Breast epithelium (tissue), 3 donors: ENCODE data around the gene GIPC2.

ENCODE experiments used
- CTCF ChIP-seq, 3 donors: fragments of 450-650 bp; IDR thresholded peaks; one replicate each; pipeline ENCODE4 v1.5.1; 2016 to 2017; ENCODE audit warnings: antibody characterized with exemption in 3 of 3, mild to moderate bottlenecking in 3 of 3, moderate library complexity in 3 of 3
- POLR2A ChIP-seq: fragments of 450-650 bp; IDR thresholded peaks from one replicate; pipeline ENCODE4 v1.6.1; 2016; ENCODE audit warnings: antibody characterized with exemption, mild to moderate bottlenecking, moderate library complexity

DNA sequence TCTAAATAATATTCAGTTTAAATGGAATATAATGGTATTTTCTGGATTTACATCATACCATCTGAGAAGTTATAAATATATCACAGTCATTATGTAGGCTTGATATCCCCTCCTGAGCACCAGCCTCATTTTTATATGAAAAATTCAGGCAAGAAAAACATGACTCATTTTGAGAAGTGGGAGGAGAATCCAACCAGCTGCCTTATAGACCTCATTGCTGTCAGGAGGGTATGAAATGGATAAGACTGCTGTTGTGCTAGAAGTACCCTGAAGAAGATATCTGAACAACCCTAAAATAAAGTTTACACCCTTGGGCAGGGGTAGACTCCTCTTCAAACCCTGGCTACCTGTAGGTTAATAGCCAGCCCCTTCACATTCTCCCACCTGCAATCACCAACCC is 8.8 kb downstream of the GIPC2 start:
- TF ChIP-seq CTCF (IDR thresholded peaks at IDR 0.05) = no peak
- TF ChIP-seq POLR2A = no peak
